IMR-90 (cell line): ENCODE results near the gene ANG. TPM values are rescaled to one million over a fixed set of nuclear protein-coding genes. Genes with fewer than 3 reads are reported as not detected.

Experiments
- ATAC-seq: fragments of 200-7000 bp; cut with Tn5 transposase; 2 replicates; pipeline ENCODE4 v1.9.1; 2020; ENCODE audit warnings: low read depth, mild to moderate bottlenecking, moderate library complexity
- Bru-seq: library from RNA; stranded (reverse); fragments of 400-500 nt; gene quantifications from one replicate; lab custom pipeline; 2021; lab: Mats Ljungman, UMichigan
- BruChase-seq, 2 experiments: library from RNA; stranded (reverse); fragments of 400-500 nt; gene quantifications; one replicate each; lab custom pipeline; 2021; lab: Mats Ljungman, UMichigan
- BruUV-seq: library from RNA; stranded (reverse); fragments of 400-500 nt; replicated peaks from 2 replicates; lab custom pipeline; 2021; lab: Mats Ljungman, UMichigan
- CTCF ChIA-PET: fragments of 300-600 bp; formaldehyde crosslinking; extraction: SDS; loops from one replicate; lab custom pipeline; 2021; ENCODE audit warnings: antibody characterized with exemption; lab: Yijun Ruan, JAX
- POLR2A ChIA-PET: fragments of 300-600 bp; sonication (Branson Sonifier 250); formaldehyde crosslinking; loops from one replicate; lab custom pipeline; 2022; ENCODE audit warnings: antibody characterized with exemption; ENCODE audit not compliant: unreplicated experiment; lab: Charles Lee
- DNase-seq: peaks from one replicate; pipeline ENCODE4 v3.0.0; 2013
- H2AFZ ChIP-seq: replicated peaks from 2 replicates; pipeline ENCODE3; 2013; ENCODE audit warnings: low read length, mild to moderate bottlenecking; ENCODE audit not compliant: poor library complexity
- H2AK5ac ChIP-seq: 2 replicates; pipeline ENCODE4 v1.6.1; 2013; ENCODE audit warnings: low read depth, low read length, inconsistent platforms
- H2AK9ac ChIP-seq: replicated peaks from 2 replicates; pipeline ENCODE3; 2013; ENCODE audit warnings: mild to moderate bottlenecking, low read depth, low read length, moderate library complexity; ENCODE audit not compliant: poor library complexity
- H2BK120ac ChIP-seq: 2 replicates; pipeline ENCODE4 v1.6.1; 2013; ENCODE audit warnings: low read depth, low read length, inconsistent platforms
- H2BK15ac ChIP-seq: 3 replicates; pipeline ENCODE4 v1.6.1; 2013; ENCODE audit warnings: low read depth, low read length, inconsistent platforms
- H2BK20ac ChIP-seq: 2 replicates; pipeline ENCODE4 v1.6.1; 2013; ENCODE audit warnings: low read depth, mild to moderate bottlenecking, inconsistent platforms, low read length, moderate library complexity
- H2BK5ac ChIP-seq: 2 replicates; pipeline ENCODE4 v1.6.1; 2013; ENCODE audit warnings: mild to moderate bottlenecking, low read depth, low read length, inconsistent platforms; ENCODE audit not compliant: poor library complexity, severe bottlenecking
- H3K14ac ChIP-seq: replicated peaks from 2 replicates; pipeline ENCODE4 v1.6.1; 2013; ENCODE audit warnings: low read depth, low read length, inconsistent platforms
- H3K18ac ChIP-seq: 2 replicates; pipeline ENCODE4 v1.6.1; 2013; ENCODE audit warnings: low read depth, low read length, control low read depth
- H3K23ac ChIP-seq: 2 replicates; pipeline ENCODE4 v1.6.1; 2013; ENCODE audit warnings: low read depth, low read length, inconsistent platforms
- H3K27ac ChIP-seq: 2 replicates; pipeline ENCODE4 v1.5.1; 2013; ENCODE audit warnings: mild to moderate bottlenecking, control low read depth, low read length; ENCODE audit not compliant: insufficient read depth
- H3K27me3 ChIP-seq: 2 replicates; pipeline ENCODE4 v1.6.1; 2013; ENCODE audit warnings: low read length; ENCODE audit not compliant: control insufficient read depth, insufficient read depth
- H3K36me3 ChIP-seq: 2 replicates; pipeline ENCODE4 v1.6.1; 2013; ENCODE audit warnings: low read length, mixed read lengths; ENCODE audit not compliant: control insufficient read depth, insufficient read depth
- H3K4ac ChIP-seq: 2 replicates; pipeline ENCODE4 v1.6.1; 2013; ENCODE audit warnings: low read depth, low read length, inconsistent platforms
- H3K4me1 ChIP-seq: 2 replicates; pipeline ENCODE4 v1.6.1; 2013; ENCODE audit warnings: low read length, mixed read lengths; ENCODE audit not compliant: control insufficient read depth, insufficient read depth
- H3K4me2 ChIP-seq: 2 replicates; pipeline ENCODE4 v1.6.1; 2013; ENCODE audit warnings: low read depth, mild to moderate bottlenecking, control low read depth, low read length, moderate library complexity
- H3K4me3 ChIP-seq: 2 replicates; pipeline ENCODE4 v1.5.1; 2013; ENCODE audit warnings: low read depth, mild to moderate bottlenecking, control low read depth, low read length, moderate library complexity; ENCODE audit not compliant: insufficient read depth
- H3K56ac ChIP-seq: 2 replicates; pipeline ENCODE4 v1.6.1; 2013; ENCODE audit warnings: low read length, inconsistent platforms; ENCODE audit not compliant: insufficient read depth; ENCODE audit errors: extremely low read depth
- H3K79me1 ChIP-seq, 2 experiments: 2 replicates each; pipeline ENCODE4 v1.6.1; 2013; ENCODE audit warnings: low read length in 2 of 2, inconsistent platforms in 1 of 2, low read depth in 1 of 2
- H3K9ac ChIP-seq: 2 replicates; pipeline ENCODE4 v1.6.1; 2013; ENCODE audit warnings: low read depth, low read length, control low read depth
- H3K9me1 ChIP-seq: 2 replicates; pipeline ENCODE4 v1.6.1; 2013; ENCODE audit warnings: low read length, inconsistent platforms; ENCODE audit not compliant: insufficient read depth
- H3K9me3 ChIP-seq: 2 replicates; pipeline ENCODE4 v1.6.1; 2013; ENCODE audit warnings: low read length; ENCODE audit not compliant: control insufficient read depth, insufficient read depth
- H4K20me1 ChIP-seq: 2 replicates; pipeline ENCODE4 v1.6.1; 2013; ENCODE audit warnings: low read length, inconsistent platforms; ENCODE audit not compliant: insufficient read depth
- H4K5ac ChIP-seq: 2 replicates; pipeline ENCODE4 v1.6.1; 2013; ENCODE audit warnings: mild to moderate bottlenecking, low read depth, low read length, control low read depth
- H4K8ac ChIP-seq, 2 experiments: 2 replicates each; pipeline ENCODE4 v1.6.1; 2013; ENCODE audit warnings: low read depth in 2 of 2, low read length in 2 of 2, control low read depth in 1 of 2, inconsistent platforms in 1 of 2
- H4K91ac ChIP-seq: 2 replicates; pipeline ENCODE4 v1.6.1; 2013; ENCODE audit warnings: low read depth, low read length, inconsistent platforms; ENCODE audit not compliant: insufficient read depth
- POLR2A ChIP-seq: IDR thresholded peaks from 2 replicates; pipeline ENCODE4 v1.6.1; 2012; ENCODE audit warnings: mild to moderate bottlenecking, low read depth, low read length
- WGBS, 2 experiments: methylation state at CpG; one replicate each; pipeline versions ENCODE4 v1.1.5 to v1.1.7; 2013; ENCODE audit warnings: missing lambda C conversion rate in 2 of 2; ENCODE audit not compliant: insufficient read length in 1 of 2; ENCODE audit errors: extremely low coverage in 2 of 2; 5-methylcytosine and 5-hydroxymethylcytosine counted together
- dilution Hi-C: fragments of 300-500 bp; cut with HindIII; formaldehyde crosslinking; loops from one replicate; pipeline ENCODE4 v1.14.3; 2018; ENCODE audit warnings: low sequenced_read_pairs; ENCODE audit not compliant: unreplicated experiment
- in situ Hi-C: fragments of 300-500 bp; cut with MboI; formaldehyde crosslinking; loops from 3 replicates; pipeline ENCODE4 v1.14.3; 2019; ENCODE audit warnings: low sequenced_read_pairs, inconsistent platforms, mixed read lengths
- intact Hi-C: fragments of 100-400 bp; cut with micrococcal nuclease; formaldehyde crosslinking; loops from 2 replicates; pipeline ENCODE4 v1.10.0; 2022
- long read RNA-seq: library from polyadenylated mRNA; unstranded; transcript quantifications from one replicate; pipeline ENCODE4 v2.0.0, GENCODE V29; 2021; ENCODE audit not compliant: unreplicated experiment
- polyA plus RNA-seq, 3 experiments: library from polyadenylated mRNA; depleted of rRNA; stranded (reverse); fragments of >200 nt; gene quantifications; 2 replicates each; pipeline ENCODE4 v1.2.3, GENCODE V29; 2012; ENCODE audit warnings: low replicate concordance in 1 of 3
- total RNA-seq: library from RNA; depleted of rRNA; stranded (reverse); fragments of >200 nt; gene quantifications from 2 replicates; pipeline ENCODE4 v1.2.3, GENCODE V29; 2012; rRNA removed
- TF ChIP-seq, protein P1 (sequence below): fragments of 150-350 bp; IDR thresholded peaks from 2 replicates; pipeline ENCODE4 v1.6.1; 2016; ENCODE audit warnings: low read depth, mild to moderate bottlenecking, low read length, moderate library complexity, borderline replicate concordance

The ANG gene
- total RNA-seq (3.6 and 3.9 TPM in 2 replicates), polyA plus RNA-seq (2012; rRNA removed) (4.2 and 4.7 TPM in 2 replicates), Bru-seq, nascent RNA (percentile 31 among the genes with signal in this experiment), BruChase-seq, experiment 1, labeled RNA remaining after a 6-hour chase (percentile 42 among the genes with signal in this experiment), BruChase-seq, experiment 2, labeled RNA remaining after a 2-hour chase (percentile 41 among the genes with signal in this experiment)
- polyA plus RNA-seq (2012; cell fraction: cytosol; rRNA removed) = 5.9 and 9.0 TPM in 2 replicates
- polyA plus RNA-seq (2012; cell fraction: nucleus; rRNA removed; ENCODE audit: low replicate concordance) = 1.9 and 2.4 TPM in 2 replicates
- long read RNA-seq, partial matches to known transcripts = 0 of 4 reads
- long read RNA-seq, other reads (novel, unspliced or antisense) = 0 of 4 reads

DNA sequence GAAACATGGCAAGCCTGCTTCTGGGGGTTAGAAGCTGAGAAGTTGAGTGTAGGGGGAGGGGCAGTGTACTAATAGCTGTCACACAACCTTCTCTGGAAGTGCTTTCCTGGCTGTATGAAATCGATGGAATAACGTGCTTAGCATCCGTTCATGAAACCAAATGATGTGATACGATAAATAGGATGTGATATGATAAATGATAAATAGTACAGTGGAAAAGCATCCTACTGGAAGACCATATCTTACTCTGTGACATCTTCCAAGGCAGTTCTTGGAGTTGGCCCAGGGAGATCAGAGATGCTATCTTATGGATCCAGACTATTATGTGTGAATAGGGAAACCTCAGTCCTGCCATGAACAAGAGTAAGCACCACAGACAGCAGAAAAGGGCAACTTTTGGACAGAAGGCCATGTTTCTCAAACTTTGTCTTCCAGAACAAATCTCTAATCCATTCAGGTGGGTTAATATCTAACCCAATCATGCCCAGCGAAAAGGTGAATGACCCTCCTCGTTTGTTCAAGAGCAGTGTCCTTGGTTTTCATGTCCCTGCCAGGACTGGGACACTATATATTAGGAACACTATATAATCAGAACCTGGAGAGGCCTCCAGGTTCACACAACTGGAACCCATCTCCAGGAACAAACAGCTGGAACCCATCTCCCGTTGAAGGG is at the start of gene ANG:
TSS of gene ANG (plus strand) at position 598 of the 673 bp plus-strand sequence. CDS start 4,801 bp downstream, outside the sequence.
- H4K5ac ChIP-seq = no peak within 1 kb of the TSS
- no peak for TF ChIP-seq POLR2A
- TF ChIP-seq, protein P1, sequence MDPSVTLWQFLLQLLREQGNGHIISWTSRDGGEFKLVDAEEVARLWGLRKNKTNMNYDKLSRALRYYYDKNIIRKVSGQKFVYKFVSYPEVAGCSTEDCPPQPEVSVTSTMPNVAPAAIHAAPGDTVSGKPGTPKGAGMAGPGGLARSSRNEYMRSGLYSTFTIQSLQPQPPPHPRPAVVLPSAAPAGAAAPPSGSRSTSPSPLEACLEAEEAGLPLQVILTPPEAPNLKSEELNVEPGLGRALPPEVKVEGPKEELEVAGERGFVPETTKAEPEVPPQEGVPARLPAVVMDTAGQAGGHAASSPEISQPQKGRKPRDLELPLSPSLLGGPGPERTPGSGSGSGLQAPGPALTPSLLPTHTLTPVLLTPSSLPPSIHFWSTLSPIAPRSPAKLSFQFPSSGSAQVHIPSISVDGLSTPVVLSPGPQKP = no peak
- no peaks in the 10 kb centered on the region for H3K9me3 ChIP-seq
- no peak within 1 kb of the TSS for H3K56ac ChIP-seq
- no peaks in the 10 kb centered on the region for H3K9me1 ChIP-seq
- no peak within 1 kb of the TSS for H2BK5ac ChIP-seq
- no peak within 1 kb of the TSS for H3K4ac ChIP-seq
- no peak within 1 kb of the TSS for H2AK9ac ChIP-seq
- H2BK120ac ChIP-seq = no peak within 1 kb of the TSS
- ATAC-seq = no peak
- in situ Hi-C loops = loop anchor here (10.0 kb wide), 2 partner anchors 274 to 364 kb away; partner anchors contain the start of gene TEP1
- CTCF ChIA-PET = no interaction called here
- dilution Hi-C loops = no loop called here
- BruUV-seq = no TSS peak
- no peak within 1 kb of the TSS for H3K9ac ChIP-seq
- H3K18ac ChIP-seq = no peak within 1 kb of the TSS
- H4K91ac ChIP-seq = no peak within 1 kb of the TSS
- no peak within 1 kb of the TSS for H2AFZ ChIP-seq
- no peaks in the 10 kb centered on the region for H3K27me3 ChIP-seq
- no peak within 1 kb of the TSS for H2AK5ac ChIP-seq
- no CpG with 5 or more reads among the region's 7 CpGs for WGBS, 2 experiments
- no peak within 1 kb of the TSS for H3K4me3 ChIP-seq
- H4K20me1 ChIP-seq = peaks cover 5% of the 10 kb centered on the region
- no peak within 1 kb of the TSS for H3K4me2 ChIP-seq
- POLR2A ChIA-PET = no interaction called here
- DNase-seq = no peak
- no peak within 1 kb of the TSS for H3K23ac ChIP-seq
- H3K36me3 ChIP-seq = no peaks in the 10 kb centered on the region
- no peak within 1 kb of the TSS for H4K8ac ChIP-seq
- peaks cover 3 to 9% of the 10 kb centered on the region in 2 experiments; a peak in 1 of 4 replicates for H3K79me1 ChIP-seq
- no peaks in the 10 kb centered on the region for H3K4me1 ChIP-seq
- H3K27ac ChIP-seq = no peak within 1 kb of the TSS
- intact Hi-C loops = no loop called here
- H2BK20ac ChIP-seq = no peak within 1 kb of the TSS
- no peak within 1 kb of the TSS for H3K14ac ChIP-seq
- no peak within 1 kb of the TSS for H2BK15ac ChIP-seq
